GM23338 (cell line): Measurements from ENCODE around the gene DPP10.

Source experiments
- EZH2 ChIP-seq: fragments of 200-600 bp; sonication (generic); IDR thresholded peaks from one replicate; pipeline ENCODE4 v1.8.0; 2017; ENCODE audit warnings: antibody characterized with exemption, mild to moderate bottlenecking, low read depth; ENCODE audit not compliant: unreplicated experiment
- JUNB ChIP-seq: IDR thresholded peaks from one replicate; pipeline ENCODE4 v1.6.1; 2016; ENCODE audit warnings: antibody characterized with exemption; ENCODE audit not compliant: unreplicated experiment
- POLR2AphosphoS5 ChIP-seq: IDR thresholded peaks from 2 replicates; pipeline ENCODE4 v1.6.1; 2016; ENCODE audit warnings: antibody characterized with exemption, low read depth
- ZNF114 ChIP-seq: fragments of 250-450 bp; sonication (Bioruptor Pico); IDR thresholded peaks from 2 replicates; pipeline ENCODE4 v1.5.0; 2020; ENCODE audit warnings: mild to moderate bottlenecking, moderate library complexity
- ZNF331 ChIP-seq: fragments of 250-450 bp; sonication (Bioruptor Pico); IDR thresholded peaks from 2 replicates; pipeline ENCODE4 v1.5.0; 2020; ENCODE audit warnings: low read depth, mild to moderate bottlenecking, moderate library complexity
- TF ChIP-seq, protein P1 (sequence below), 2 experiments: fragments of 200-600 bp in 1 of 2; sonication (generic) in 1 of 2; conservative IDR thresholded peaks; 2 replicates each; pipeline versions ENCODE4 v1.5.1 to v1.6.1; 2016 to 2017; ENCODE audit warnings: antibody characterized with exemption in 2 of 2, low read depth in 2 of 2, mild to moderate bottlenecking in 2 of 2, moderate library complexity in 1 of 2

DNA sequence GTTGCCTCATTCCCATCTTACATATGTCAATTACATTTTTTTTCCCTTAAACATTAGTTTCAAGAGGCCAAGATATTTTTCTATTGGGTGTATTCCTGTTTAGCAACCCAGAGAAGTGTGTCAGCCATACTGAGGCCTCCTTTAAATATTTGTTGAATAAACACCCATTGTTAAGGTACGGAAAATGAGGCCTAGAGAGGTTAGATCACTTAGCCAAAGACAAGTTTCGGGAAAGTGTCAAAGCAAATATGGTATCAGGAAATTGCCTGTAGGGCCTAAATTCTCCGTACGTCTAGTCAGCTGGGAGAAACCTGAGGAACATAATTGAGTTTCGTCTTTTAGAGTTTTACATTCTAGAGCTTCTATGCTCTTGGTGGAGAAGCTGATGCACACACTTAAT, 1138.3 kb downstream of the DPP10 start:
- TF ChIP-seq, protein P1, sequence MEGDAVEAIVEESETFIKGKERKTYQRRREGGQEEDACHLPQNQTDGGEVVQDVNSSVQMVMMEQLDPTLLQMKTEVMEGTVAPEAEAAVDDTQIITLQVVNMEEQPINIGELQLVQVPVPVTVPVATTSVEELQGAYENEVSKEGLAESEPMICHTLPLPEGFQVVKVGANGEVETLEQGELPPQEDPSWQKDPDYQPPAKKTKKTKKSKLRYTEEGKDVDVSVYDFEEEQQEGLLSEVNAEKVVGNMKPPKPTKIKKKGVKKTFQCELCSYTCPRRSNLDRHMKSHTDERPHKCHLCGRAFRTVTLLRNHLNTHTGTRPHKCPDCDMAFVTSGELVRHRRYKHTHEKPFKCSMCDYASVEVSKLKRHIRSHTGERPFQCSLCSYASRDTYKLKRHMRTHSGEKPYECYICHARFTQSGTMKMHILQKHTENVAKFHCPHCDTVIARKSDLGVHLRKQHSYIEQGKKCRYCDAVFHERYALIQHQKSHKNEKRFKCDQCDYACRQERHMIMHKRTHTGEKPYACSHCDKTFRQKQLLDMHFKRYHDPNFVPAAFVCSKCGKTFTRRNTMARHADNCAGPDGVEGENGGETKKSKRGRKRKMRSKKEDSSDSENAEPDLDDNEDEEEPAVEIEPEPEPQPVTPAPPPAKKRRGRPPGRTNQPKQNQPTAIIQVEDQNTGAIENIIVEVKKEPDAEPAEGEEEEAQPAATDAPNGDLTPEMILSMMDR (conservative IDR thresholded peaks at IDR 0.05; ENCODE audit: low read depth in 2 of 2): no peak
- TF ChIP-seq ZNF331 (CRISPR knock-in tag) (no peak), EZH2 (no peak), POLR2AphosphoS5 (no peak), JUNB (no peak), ZNF114 (CRISPR knock-in tag) (no peak)
